K562 (cell line): ENCODE results near the gene SMIM41. TPM values are rescaled to one million over a fixed set of nuclear protein-coding genes. Genes with fewer than 3 reads are reported as not detected.

Experiments used
- ATF7 ChIP-seq: fragments of 450-650 bp; IDR thresholded peaks from 2 replicates; pipeline ENCODE4 v1.7.1; 2014; ENCODE audit warnings: mild to moderate bottlenecking, moderate library complexity
- BHLHE40 ChIP-seq: IDR thresholded peaks from 2 replicates; pipeline ENCODE4 v1.6.1; 2011; ENCODE audit warnings: low read length, improper control_type of control experiment
- DMBX1 ChIP-seq: fragments of 250-450 bp; sonication (Bioruptor Pico); IDR thresholded peaks from 2 replicates; pipeline ENCODE4 v1.8.0; 2022; ENCODE audit warnings: inconsistent platforms, mild to moderate bottlenecking, moderate library complexity, borderline replicate concordance
- EP400 ChIP-seq: fragments of 450-650 bp; IDR thresholded peaks from 2 replicates; pipeline ENCODE4 v1.6.1; 2017; ENCODE audit warnings: antibody characterized with exemption, mild to moderate bottlenecking, moderate library complexity
- HDAC1 ChIP-seq, 2 experiments: fragments of 450-650 bp; IDR thresholded peaks; 2 replicates each; pipeline ENCODE4 v1.6.1; 2016 to 2017; ENCODE audit warnings: inconsistent platforms in 1 of 2, mild to moderate bottlenecking in 1 of 2, moderate library complexity in 1 of 2
- KAT8 ChIP-seq: fragments of 450-650 bp; IDR thresholded peaks from 2 replicates; pipeline ENCODE4 v1.6.1; 2016; ENCODE audit warnings: low read depth, mild to moderate bottlenecking
- PHF20 ChIP-seq: fragments of 450-650 bp; IDR thresholded peaks from 2 replicates; pipeline ENCODE4 v1.6.1; 2018; ENCODE audit not compliant: partially characterized antibody
- PHF21A ChIP-seq: fragments of 450-650 bp; IDR thresholded peaks from 2 replicates; pipeline ENCODE4 v1.6.1; 2017; ENCODE audit warnings: low read depth, borderline replicate concordance
- PML ChIP-seq: IDR thresholded peaks from 2 replicates; pipeline ENCODE4 v1.6.1; 2012; ENCODE audit warnings: low read length, inconsistent platforms
- POLR3A ChIP-seq: IDR thresholded peaks from 2 replicates; pipeline ENCODE4 v1.6.1; 2011; ENCODE audit warnings: borderline replicate concordance, mild to moderate bottlenecking, moderate library complexity; ENCODE audit not compliant: insufficient read length, insufficient read depth; ENCODE audit errors: extremely low read depth
- RFX7 ChIP-seq: fragments of 250-450 bp; sonication (Bioruptor Pico); IDR thresholded peaks from 2 replicates; pipeline ENCODE4 v1.5.1; 2021; ENCODE audit warnings: mild to moderate bottlenecking
- SIN3B ChIP-seq: fragments of 450-650 bp; IDR thresholded peaks from 2 replicates; pipeline ENCODE4 v1.6.1; 2017; ENCODE audit warnings: low read depth, mild to moderate bottlenecking, moderate library complexity
- SMAD1 ChIP-seq: fragments of 150-350 bp; IDR thresholded peaks from 2 replicates; pipeline ENCODE4 v1.6.1; 2014; ENCODE audit warnings: low read length, low read depth; ENCODE audit not compliant: partially characterized antibody
- SREBF2 ChIP-seq: sonication (generic); formaldehyde crosslinking; IDR thresholded peaks from 2 replicates; pipeline ENCODE4 v1.4.0; 2020; ENCODE audit warnings: mild to moderate bottlenecking, missing genetic modification reagents
- TAF15 ChIP-seq: fragments of 200-400 bp; formaldehyde crosslinking; IDR thresholded peaks from 2 replicates; pipeline ENCODE4 v1.6.1; 2017; ENCODE audit warnings: mild to moderate bottlenecking, low read depth, low read length, moderate library complexity
- TARDBP ChIP-seq: fragments of 450-650 bp; IDR thresholded peaks from 2 replicates; pipeline ENCODE4 v1.6.1; 2016
- ZBTB8A ChIP-seq: fragments of 450-650 bp; IDR thresholded peaks from 2 replicates; pipeline ENCODE4 v1.6.1; 2018; ENCODE audit warnings: mild to moderate bottlenecking, moderate library complexity; ENCODE audit not compliant: partially characterized antibody
- ZNF324 ChIP-seq: fragments of 250-450 bp; sonication (Bioruptor Pico); IDR thresholded peaks from 2 replicates; pipeline ENCODE4 v1.4.0; 2020; ENCODE audit warnings: mild to moderate bottlenecking
- polyA plus RNA-seq, 8 experiments: library from polyadenylated mRNA; depleted of rRNA in 4 of 8; stranded (reverse) in 5 of 8; unstranded in 3 of 8; fragments of >200 nt; fragmentation: Nextera tagmentation in 2 of 8; fragmentation: Illumina TruSeq in 1 of 8; extraction: Ambion mirVana in 2 of 8; extraction: Trizol in 1 of 8; gene quantifications; 2 replicates each; pipeline versions ENCODE4 v1.2.1 to v1.2.3, GENCODE V29; 2011 to 2014; ENCODE audit warnings: inconsistent platforms in 1 of 8, missing spikeins in 1 of 8
- total RNA-seq, 7 experiments: library from RNA; depleted of rRNA in 6 of 7; stranded (reverse); fragments of >200 nt in 6 of 7; fragmentation: Illumina TruSeq in 2 of 7; extraction: Trizol in 2 of 7; gene quantifications; 2 replicates each; pipeline versions ENCODE4 v1.2.1 to v1.2.3, GENCODE V29; 2011 to 2021; ENCODE audit warnings: low replicate concordance in 1 of 7
- TF ChIP-seq, protein P1 (sequence below): fragments of 250-450 bp; sonication (Bioruptor Pico); IDR thresholded peaks from 2 replicates; pipeline ENCODE4 v1.4.0; 2020; ENCODE audit warnings: mild to moderate bottlenecking, moderate library complexity, borderline replicate concordance
- TF ChIP-seq, protein P2 (sequence below): sonication (generic); formaldehyde crosslinking; IDR thresholded peaks from 2 replicates; pipeline ENCODE4 v1.8.0; 2022; ENCODE audit warnings: missing genetic modification reagents, mild to moderate bottlenecking, borderline replicate concordance
- TF ChIP-seq, protein P3 (sequence below): sonication (generic); formaldehyde crosslinking; IDR thresholded peaks from 2 replicates; pipeline ENCODE4 v1.8.0; 2022; ENCODE audit warnings: missing genetic modification reagents, mild to moderate bottlenecking, moderate library complexity, borderline replicate concordance
- TF ChIP-seq, protein P4 (sequence below): fragments of 250-450 bp; sonication (Bioruptor Pico); IDR thresholded peaks from 2 replicates; pipeline ENCODE4 v1.9.0; 2021; ENCODE audit warnings: mild to moderate bottlenecking
- TF ChIP-seq, protein P5 (sequence below): sonication (generic); formaldehyde crosslinking; IDR thresholded peaks from 2 replicates; pipeline ENCODE4 v1.8.1; 2022; ENCODE audit warnings: missing genetic modification reagents

The SMIM41 gene
- total and polyA plus RNA-seq, 9 of the 15 experiments (the other 6 are each of a cell fraction or from before 2014, with no cell fraction given): not detected

DNA sequence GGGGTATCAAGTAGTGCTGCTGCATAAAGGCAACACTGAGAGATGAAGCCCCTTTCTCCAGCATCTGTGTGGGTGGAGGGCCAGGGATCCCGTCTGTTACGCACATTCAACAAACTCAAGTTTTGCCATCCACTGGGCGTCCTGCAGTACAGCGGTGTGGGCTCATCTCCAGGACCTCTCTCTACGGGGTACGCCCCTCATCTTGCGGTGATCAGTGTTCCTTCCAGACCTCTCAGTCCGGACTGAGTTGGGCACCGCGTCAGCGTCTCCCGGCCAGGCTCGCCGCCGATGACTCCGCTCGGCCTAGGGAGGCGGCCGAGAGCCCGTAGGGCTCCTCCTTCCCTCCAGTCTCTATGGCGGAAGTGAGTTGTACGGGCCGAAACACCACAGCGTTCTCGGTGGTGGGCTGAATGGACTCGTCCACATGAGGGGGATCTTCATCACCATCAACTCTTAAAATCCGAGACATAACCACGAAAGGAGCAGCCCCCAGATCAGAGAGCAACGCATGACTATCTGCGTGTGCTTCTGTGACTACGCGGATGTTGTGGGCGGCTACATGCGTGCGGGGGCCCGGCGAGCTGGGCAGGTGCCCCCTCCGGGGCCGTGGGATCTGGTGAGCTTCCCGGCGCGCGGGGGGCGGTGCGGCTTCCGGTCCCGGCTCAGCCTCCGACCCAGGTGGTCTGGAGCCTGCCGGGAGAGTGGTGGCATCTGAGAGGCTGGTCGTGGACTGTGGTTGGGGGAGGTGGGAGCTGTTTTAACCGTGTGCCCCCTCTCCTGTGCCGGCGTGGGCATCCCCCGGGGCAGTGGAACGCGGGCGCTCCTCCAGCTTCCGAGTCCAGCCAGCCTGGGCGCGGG, 9.9 kb upstream of the SMIM41 start, which contains the start of gene ATG101 (continued):
- TF ChIP-seq, protein P1, sequence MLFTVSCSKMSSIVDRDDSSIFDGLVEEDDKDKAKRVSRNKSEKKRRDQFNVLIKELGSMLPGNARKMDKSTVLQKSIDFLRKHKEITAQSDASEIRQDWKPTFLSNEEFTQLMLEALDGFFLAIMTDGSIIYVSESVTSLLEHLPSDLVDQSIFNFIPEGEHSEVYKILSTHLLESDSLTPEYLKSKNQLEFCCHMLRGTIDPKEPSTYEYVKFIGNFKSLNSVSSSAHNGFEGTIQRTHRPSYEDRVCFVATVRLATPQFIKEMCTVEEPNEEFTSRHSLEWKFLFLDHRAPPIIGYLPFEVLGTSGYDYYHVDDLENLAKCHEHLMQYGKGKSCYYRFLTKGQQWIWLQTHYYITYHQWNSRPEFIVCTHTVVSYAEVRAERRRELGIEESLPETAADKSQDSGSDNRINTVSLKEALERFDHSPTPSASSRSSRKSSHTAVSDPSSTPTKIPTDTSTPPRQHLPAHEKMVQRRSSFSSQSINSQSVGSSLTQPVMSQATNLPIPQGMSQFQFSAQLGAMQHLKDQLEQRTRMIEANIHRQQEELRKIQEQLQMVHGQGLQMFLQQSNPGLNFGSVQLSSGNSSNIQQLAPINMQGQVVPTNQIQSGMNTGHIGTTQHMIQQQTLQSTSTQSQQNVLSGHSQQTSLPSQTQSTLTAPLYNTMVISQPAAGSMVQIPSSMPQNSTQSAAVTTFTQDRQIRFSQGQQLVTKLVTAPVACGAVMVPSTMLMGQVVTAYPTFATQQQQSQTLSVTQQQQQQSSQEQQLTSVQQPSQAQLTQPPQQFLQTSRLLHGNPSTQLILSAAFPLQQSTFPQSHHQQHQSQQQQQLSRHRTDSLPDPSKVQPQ (CRISPR knock-in tag): no peak
- TF ChIP-seq ATF7 (peak; percentile 100), TARDBP (no peak), TAF15 (no peak), SREBF2 (CRISPR knock-in tag) (no peak), SIN3B (peak; percentile 72), KAT8 (no peak), HDAC1 (IDR thresholded peaks at IDR 0.05) (peak in 1 of 2 experiments; percentile 98; a peak in 2 of 4 replicates), POLR3A (no peak), EP400 (peak; percentile 94), ZBTB8A (no peak), BHLHE40 (peak; percentile 95), PHF20 (peak; percentile 63), DMBX1 (CRISPR knock-in tag) (0 out of 2 replicates have a peak, but pooled peaks have one; percentile 23), PML (0 out of 2 replicates have a peak, but pooled peaks have one; percentile 43), SMAD1 (no peak), ZNF324 (no peak), PHF21A (0 out of 2 replicates have a peak, but pooled peaks have one; percentile 16), RFX7 (CRISPR knock-in tag) (no peak)
- TF ChIP-seq, protein P2, sequence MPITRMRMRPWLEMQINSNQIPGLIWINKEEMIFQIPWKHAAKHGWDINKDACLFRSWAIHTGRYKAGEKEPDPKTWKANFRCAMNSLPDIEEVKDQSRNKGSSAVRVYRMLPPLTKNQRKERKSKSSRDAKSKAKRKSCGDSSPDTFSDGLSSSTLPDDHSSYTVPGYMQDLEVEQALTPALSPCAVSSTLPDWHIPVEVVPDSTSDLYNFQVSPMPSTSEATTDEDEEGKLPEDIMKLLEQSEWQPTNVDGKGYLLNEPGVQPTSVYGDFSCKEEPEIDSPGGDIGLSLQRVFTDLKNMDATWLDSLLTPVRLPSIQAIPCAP (CRISPR knock-in tag): no peak
- TF ChIP-seq, protein P3, sequence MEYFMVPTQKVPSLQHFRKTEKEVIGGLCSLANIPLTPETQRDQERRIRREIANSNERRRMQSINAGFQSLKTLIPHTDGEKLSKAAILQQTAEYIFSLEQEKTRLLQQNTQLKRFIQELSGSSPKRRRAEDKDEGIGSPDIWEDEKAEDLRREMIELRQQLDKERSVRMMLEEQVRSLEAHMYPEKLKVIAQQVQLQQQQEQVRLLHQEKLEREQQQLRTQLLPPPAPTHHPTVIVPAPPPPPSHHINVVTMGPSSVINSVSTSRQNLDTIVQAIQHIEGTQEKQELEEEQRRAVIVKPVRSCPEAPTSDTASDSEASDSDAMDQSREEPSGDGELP: peak; percentile 90
- TF ChIP-seq, protein P4, sequence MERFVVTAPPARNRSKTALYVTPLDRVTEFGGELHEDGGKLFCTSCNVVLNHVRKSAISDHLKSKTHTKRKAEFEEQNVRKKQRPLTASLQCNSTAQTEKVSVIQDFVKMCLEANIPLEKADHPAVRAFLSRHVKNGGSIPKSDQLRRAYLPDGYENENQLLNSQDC (CRISPR knock-in tag): no peak
- TF ChIP-seq, protein P5, sequence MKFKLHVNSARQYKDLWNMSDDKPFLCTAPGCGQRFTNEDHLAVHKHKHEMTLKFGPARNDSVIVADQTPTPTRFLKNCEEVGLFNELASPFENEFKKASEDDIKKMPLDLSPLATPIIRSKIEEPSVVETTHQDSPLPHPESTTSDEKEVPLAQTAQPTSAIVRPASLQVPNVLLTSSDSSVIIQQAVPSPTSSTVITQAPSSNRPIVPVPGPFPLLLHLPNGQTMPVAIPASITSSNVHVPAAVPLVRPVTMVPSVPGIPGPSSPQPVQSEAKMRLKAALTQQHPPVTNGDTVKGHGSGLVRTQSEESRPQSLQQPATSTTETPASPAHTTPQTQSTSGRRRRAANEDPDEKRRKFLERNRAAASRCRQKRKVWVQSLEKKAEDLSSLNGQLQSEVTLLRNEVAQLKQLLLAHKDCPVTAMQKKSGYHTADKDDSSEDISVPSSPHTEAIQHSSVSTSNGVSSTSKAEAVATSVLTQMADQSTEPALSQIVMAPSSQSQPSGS (CRISPR knock-in tag): no peak
